ENCODE results near the gene CFAP210.
"Not testable (repeated sequence)": the region's sequence is repeated elsewhere in the genome, so short reads cannot be mapped to it uniquely, and the experiment has no call there.

CFAP210 gene

GRCh38 chr2:169609264-169609663 is 84.9 kb downstream of the CFAP210 start:
- DNase-seq, result no peak

GRCh38 chr2:169599568-169599967 is 94.6 kb downstream of the CFAP210 start:
- no peak for DNase-seq

- DNase-seq, result no peak
Measured at GRCh38 chr2:169598982-169599381, 95.2 kb downstream of the CFAP210 start.

- not testable (repeated sequence) for DNase-seq
Measured at GRCh38 chr2:169596546-169596945, 97.7 kb downstream of the CFAP210 start.
